Epidermal melanocyte (primary cell): ENCODE measurements around the gene FUT2.

Experiments used
- DNase-seq: peaks from one replicate; pipeline ENCODE4 v3.0.0; 2011; ENCODE audit warnings: low spot score; ENCODE audit not compliant: insufficient read length

Gene FUT2

DNA sequence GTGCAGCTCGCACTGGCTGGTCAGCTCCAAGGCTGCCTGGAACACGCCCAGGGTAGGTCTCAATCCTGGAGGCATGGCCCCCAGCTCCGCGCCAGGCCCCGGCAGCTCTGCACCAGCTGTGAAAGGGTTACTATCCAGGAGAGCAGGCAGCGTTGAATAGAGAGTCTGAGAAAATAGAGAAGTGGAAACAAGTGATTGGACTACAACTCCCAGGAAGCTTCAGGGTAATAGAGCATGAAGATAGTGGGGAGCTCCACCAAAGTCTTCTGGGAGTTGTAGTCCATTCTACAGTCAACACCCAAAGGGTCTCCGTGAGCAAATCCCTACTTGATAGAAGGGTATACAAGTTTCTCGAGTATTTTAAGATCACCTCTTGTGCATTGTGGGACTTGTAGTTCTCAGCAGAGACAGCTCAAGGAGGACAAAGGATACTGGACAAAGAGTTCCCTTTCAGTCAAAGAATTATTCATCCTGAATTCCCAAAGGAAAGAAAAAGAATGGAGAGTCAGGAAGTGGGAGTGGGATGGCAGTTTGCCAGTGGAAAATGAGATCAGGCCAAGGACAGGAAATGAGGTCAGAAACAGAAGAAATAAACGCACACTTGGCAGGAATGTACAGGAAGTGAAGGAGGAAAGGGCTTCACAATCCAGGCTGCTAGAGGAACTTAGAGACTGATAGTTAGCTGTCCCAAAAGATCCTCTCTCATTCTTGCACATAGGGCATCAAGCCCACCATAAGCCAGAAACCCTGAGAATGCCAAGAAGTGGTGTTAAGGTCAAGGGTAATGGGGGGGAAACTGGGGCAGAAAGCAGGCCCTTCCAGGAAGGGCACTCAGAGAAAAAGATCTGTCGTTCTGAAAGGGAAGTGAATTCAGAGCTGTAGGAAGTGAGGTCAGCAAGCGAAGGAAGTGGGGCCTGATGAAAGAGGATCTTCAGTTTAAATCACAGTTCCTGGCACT lies 29.3 kb downstream of the FUT2 start:
- DNase-seq, result peak; percentile 93

DNA sequence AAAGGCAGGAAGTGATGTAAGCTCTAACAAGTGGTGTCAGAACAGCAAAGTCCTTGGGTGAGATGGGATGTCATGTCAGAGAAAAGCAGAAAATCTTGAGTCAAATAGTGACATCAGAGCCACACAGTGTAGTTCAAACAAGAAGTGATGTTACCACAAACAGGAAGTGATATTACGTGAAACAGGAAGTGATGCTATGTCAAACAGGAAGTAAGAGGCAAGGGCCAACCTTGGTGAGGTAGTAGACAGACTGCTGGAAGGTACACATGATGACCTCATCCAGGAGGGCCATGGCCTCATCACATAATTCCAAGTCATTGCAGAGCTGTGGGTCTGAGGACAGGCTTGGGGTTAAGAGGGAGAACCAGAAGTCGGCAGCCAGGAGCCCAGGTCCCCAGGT lies 30.8 kb downstream of the FUT2 start:
- DNase-seq, result no peak

DNA sequence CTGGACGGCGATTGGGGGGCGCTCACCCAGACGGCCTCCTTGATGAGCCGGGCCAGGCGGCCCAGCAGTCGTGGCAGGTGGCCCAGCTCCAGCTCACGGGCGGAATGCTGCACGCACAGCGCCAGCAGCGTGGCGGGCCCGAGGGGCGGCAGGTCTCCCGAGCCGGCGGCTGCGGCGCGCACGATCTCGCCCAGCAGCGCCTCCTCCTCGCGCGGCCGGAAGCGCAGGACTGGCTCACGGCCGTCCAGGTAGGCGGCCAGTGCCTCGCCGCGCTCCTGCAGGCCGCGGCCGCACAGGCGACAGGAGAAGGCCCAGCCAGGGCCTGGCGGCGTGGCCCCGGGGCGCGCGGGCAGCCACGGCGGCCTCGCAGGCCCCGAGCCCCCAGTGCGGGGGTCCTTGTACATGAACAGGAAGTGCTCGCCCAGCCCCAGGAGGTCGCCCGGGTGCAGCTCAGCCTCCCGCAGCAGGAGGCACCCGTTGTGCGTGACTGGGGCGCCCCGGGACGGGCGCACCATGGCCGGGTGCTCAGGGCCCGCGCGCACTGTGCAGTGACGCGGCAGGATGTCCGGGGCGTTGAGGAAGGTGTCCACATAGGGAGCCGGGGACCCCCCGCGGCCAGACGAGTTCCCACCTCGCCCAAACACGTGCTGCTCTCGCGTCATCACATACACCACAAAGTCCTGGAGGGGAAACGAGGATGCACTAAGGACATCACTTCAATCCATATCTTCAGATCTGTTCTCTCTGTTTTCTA lies 33.3 kb downstream of the FUT2 start:
- DNase-seq, result no peak

DNA sequence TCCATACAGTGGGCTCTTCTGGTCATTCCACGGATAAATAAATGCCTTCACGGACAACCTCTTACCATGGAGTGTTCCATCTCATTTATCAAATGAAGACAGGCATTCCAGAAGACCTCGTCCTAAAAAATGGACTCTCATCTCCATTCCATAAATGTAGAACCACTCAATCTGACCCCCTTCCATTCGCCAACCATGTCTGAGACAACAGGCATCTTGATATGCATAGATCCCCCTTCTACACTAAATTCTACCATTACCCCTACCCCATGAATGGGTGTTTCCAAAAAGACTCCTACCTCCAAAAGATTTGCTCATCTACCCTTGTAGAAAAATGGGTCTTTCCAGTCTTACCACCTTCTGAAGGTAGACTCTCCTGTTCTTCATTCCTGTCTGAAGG lies 35.7 kb downstream of the FUT2 start:
- DNase-seq, result no peak

DNA sequence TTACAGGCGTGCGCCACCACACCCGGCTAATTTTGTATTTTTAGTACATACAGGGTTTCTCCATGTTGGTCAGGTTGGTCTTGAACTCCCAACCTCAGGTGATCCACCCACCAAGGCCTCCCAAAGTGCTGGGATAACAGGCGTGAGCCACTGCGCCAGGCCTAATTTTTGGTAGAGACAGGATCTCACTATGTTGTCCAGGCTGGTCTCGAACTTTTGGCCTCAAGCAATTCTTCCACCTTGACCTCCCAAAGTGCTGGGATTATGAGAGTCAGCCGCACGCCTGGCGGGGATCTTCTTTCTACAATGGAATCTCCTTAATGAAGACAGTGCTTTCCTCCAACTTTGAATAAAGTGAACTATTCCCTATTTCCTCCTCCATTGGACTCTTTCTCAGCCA lies 38.9 kb downstream of the FUT2 start:
- DNase-seq, result no peak

DNA sequence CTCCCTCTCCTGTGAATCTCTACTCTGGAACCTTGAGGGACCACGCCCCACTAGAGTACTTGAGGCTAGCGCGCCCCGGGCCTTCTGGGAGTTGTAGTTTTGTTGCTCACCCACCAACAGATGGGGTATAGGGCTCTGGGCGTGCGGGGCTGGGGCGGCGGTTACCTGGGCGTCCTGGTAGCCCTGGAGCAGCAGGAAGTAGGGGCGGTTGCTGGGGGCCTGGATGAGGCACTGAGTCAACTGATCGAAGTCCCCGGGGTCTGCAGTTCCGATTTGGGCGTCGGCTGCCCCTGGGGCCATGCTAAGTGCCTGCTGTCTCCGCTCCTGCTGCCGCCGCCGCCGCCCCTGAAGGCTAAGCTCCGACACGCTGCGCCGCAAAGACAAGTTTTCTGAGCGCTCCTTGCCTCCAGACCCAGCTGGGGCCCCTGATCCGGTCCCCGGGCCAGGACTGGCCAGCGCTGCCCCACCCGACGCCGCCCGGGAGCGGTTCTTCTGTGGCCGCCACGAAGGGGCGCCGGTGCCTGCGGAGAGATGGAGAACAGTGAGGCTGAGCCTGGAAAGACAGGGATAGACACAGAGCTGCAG lies 39.4 kb downstream of the FUT2 start:
- peak; percentile 55 for DNase-seq

DNA sequence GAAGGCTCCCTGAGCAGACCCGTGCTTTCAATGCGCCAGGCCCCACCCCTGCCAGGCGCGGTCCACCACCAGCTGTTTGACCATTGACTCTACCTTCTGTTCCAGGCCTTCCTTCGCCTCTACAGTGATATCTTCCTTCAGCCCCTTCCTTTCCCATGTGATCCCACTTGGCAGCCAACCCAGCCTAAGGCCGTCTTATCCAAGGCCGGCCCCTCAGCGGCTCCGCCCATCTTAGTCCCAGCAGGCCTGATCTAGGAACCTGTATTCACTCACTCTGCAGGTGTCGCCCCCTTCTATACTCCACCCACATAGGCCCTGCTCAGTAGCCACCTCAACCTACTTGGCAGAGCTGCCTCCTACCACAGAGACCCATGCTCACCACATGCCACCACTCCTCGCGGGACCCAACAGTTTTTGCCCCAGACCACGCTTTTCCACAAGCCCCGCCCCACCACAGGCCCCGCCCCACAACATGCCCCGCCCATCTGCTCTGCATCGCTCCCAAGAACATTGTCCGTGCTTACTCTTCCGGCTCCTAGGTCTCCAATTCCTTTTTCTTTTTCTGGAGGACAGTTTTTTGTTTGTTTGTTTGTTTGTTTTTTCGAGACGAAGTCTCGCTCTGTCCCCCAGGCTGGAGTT lies 41.7 kb downstream of the FUT2 start:
- no peak for DNase-seq

DNA sequence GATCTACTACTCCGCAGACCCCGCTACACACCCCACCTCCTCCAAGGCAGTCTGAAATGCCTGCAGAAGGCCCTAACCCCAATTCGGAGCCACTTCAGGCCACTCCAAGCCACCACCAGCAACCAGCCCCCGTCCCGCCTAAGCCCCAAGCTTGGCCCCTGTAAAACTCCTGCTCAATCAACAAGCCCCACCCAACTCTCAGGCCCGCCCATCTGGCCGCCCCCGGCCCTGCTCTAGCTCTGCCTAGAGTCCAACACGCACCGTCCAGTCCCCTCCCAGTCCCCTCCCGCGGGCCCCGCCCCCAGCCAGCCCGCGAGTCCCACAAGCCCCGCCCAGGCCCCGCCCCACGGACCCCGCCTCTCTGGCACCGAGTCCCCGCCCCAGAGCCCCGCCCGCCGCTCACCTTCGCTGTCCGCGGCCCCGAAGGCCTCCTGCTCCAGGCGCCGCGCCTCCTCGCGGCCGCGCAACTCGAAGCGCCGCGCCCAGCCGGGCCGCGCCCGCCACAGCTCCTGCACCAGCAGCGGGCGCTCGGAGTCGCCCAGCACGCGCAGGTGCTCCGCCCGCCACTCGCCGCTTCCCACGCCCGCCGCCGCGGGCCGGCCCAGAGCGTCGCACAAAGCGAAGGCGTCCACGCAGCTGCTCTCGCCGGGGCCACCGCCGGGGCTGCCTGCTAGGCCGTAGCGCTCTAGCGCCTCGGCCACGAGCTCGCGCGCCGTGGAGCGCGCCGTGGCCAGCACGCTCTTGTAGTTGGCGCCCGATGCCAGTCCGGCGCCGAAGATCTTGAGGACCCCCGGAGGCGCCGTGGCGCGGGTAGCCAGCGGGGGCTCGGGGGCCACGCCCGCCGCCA lies 43.0 kb downstream of the FUT2 start:
- peak; percentile 88 for DNase-seq

DNA sequence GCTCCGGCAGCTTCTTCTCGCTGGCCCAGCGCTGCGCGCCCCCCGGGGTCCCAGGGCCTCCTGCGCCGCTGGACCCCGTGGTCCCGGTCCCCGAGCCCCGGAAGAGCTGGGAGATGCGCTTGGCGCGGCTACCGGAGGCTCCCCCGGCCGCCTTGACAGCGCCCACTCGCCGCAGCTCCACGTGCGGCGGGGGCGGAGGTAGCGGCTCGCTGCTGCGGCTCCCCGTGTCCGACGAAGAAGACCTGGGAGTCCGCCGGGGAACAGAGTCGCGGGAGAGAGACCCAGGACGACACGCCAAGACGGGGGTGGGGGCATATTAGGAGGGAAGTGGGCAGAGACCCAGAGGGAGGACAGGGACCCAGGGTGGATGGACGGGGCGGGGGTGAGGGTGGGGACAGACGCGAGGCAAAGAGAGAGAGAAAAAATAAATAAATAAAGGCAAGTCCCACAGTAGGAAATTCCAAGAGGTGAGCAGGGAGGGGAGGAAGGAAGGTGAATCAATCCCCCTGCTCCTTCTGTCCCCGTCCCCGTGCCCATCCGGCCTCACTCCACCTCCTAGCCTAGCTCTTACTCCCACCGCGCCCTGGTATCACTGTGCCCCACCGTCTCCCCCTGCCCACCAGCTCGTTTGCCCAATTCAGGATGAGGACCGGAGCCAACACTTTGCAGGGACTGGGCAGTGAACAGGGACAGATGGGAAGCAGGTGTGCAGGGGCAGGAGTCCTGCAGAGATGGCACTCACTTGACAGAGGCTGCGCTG lies 43.8 kb downstream of the FUT2 start:
- peak; percentile 7 for DNase-seq

DNA sequence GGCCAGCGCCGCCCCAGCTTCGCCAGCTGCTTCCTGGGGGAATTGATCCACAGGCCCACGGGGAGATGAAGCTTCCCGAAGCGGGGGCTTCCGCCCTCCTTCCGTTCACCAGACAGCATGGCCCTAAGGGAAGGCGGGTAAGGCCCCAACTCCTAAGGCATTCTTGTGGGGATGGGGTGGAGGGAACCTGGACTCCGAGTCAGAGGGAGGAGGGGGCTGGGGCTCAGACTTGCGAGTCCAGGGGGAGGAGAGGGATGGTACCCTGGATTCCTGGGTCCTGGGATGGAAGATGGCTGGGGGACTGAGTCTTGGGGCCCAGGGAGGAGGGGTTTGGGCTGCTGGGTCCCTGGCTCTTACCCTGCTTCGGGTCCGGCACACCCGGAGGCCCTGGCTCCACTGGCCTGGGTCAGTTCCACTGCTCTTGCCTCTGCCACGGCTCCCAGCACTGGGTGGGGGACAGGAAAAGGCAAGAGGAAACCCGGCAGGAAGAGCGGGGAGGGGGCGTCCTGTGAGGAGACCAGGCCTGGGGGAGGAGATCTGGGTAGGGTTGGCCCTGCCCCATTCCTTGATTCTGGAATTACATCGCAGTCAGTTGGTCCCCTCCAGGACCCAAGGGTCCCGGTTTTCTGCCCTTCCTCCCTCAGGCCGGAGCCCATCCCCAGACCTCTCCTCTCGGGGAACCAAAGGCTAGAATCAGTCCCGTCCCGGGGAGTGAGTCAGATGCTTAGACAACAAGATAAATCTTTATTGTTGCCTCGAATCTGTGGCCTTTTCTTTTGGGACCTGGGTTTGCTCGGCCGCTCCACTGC lies 44.6 kb downstream of the FUT2 start, which contains the start of gene RASIP1:
Gene RASIP1, minus strand, starts transcription at position 447 of the 809 bp plus-strand sequence. Its CDS starts 328 bp downstream, at position 119.
- DNase-seq, result peak; percentile 5

DNA sequence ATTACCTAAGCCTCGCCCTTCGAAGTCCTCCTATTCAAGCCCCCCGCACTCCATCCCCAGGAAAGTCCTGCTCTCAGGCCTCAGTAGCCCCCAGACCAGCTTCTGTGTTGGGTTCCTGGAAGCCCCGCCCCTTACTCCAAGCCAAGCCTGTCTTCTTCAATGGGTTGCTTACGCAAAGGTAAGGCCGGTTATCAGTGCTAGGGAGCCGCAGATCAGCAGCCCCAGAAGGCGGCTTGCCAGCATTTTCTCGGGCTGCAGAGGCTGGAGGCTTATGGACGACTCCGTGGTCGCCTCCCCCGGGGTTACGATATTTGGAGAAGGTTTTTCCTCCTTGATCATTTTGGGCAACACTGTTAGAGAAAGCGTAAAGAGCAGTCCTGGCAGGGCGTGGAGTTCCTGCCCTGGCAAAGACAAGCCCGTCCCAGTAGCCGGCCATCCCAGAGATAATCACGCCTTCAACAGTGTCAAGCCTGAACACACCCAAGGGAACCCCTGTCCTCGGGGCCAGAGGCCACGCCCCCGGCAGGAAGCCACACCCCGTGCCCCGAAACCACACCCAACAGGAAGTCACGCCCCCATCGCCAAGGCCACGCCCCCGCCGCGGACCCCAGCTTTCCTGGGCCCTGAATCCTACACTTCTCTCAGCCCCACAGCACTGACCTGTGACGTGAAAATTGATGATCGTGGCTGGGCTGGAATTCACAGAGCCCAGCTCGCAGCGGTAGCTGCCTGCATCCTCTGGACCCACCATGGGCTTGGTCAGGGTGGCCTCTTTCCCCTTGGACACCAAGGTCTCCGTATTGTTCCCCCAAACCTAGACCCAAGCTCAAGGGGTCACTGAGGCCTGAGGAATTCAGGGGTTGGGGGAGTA lies 45.6 kb downstream of the FUT2 start:
- DNase-seq, result no peak

DNA sequence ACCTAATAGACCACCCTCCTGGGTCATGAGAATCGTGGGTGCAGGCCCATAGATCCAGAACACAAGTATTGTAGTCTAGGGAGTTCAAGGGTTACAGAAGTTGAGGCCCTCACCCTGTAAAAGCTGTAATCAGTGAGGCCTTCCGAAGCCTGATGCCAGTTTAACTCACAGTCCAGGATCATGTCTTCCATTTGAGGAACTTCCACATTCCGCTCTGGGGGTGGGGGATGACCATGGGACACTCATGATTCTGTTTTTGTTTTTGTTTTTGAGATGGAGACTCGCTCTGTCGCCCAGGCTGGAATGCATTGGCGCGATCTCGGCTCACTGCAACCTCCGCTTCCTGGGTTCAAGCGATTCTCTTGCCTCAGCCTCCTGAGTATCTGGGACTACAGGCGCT lies 46.3 kb downstream of the FUT2 start:
- DNase-seq, result no peak

DNA sequence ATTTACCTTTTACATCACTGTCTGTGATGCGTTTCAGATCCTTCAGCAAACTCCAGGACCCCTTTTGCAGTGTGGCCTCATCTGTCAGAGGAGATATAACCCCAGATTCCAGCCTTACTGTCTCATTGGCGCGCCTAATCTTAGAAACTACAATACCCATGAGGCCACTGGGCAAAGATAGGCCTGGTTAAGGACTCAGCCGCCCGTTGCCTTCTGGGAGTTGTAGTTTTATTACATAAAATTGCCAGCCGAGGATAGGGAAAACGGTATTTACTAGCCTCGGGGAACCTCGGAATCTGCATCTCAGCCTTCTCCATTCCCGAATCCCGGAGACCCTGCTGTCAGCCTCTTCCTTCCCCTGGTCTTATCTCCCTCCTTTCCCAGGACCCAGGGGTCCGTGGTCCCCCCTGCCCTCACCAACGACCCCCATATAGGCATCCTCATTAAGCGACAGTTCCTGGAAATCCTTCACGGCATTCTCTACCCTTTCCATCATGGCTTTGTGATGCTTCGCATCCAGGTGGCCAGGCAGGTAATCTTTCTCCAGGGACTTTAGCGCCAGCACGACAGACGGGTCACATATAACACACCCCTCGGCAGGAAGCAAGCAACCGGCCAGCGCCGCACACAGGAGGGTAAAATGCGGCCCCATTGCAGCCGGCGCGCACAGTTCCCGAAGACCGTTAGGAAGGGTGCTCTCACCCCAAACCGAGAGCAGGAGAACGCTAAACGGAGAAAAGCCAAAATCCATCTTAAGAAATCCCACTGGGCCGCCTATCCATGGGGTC lies 49.6 kb downstream of the FUT2 start:
- peak; percentile 68 for DNase-seq

DNA sequence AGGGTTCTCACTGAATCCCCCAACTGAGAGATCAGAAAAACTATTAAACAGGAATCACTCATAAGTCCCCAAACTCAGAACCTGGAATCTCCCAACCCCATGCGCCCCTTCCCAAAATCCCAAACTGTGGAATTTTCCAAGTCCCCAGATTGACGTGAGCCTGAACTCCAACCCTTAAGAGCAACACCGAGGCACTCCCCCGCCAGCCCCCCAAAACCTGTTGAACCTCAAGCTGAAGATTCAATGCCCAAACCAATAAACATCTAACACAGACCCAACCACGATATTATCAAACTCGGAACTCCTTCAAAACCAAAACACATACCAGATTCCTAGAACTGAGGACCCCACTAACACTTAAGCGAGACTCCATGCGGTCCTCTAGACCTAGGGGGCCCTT lies 50.3 kb downstream of the FUT2 start:
- no peak for DNase-seq

DNA sequence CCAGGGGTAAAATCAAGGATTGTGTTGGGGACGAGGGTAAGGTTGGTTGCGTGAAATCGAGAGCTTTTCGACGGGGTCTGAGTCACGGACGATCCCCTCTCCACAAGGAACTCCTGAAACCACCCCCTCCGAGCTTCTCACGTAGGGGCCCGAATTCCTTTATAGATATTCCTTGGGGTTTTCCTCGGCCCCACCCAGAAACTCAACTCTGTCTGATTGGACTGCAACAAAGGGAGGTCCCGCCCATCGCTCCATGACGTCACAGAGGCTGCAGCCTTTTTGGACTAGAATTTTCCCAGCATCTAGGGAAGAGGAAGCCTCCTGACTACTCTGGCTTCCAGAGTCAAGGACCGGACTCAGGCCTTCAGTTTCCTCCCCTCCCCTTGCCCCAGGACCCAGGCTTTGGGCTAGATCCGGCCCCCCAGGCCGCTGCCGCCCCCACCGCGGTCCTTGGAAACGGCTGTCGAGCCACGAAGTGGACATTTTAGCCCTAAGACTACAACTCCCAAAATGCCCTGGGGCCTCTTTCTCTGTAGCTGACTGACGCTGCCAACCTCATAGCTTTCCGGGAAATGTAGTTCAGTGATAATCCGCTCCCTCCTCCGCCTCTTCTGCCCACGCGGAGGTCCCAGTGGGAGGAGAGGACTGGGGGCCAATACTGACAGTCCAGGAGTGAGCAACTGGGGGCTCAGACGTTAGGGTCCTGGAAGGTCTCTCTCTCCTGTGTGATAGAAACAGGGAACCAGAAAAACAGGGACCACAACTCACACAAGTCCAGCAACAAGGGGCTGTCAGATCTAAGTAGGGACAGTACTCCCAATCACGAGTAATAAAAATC lies 51.2 kb downstream of the FUT2 start, which contains the start of gene IZUMO1:
Gene IZUMO1, minus strand, starts transcription at position 172 of the 838 bp plus-strand sequence. CDS start 1,050 bp downstream, outside the sequence.
- DNase-seq, result peak; percentile 98

DNA sequence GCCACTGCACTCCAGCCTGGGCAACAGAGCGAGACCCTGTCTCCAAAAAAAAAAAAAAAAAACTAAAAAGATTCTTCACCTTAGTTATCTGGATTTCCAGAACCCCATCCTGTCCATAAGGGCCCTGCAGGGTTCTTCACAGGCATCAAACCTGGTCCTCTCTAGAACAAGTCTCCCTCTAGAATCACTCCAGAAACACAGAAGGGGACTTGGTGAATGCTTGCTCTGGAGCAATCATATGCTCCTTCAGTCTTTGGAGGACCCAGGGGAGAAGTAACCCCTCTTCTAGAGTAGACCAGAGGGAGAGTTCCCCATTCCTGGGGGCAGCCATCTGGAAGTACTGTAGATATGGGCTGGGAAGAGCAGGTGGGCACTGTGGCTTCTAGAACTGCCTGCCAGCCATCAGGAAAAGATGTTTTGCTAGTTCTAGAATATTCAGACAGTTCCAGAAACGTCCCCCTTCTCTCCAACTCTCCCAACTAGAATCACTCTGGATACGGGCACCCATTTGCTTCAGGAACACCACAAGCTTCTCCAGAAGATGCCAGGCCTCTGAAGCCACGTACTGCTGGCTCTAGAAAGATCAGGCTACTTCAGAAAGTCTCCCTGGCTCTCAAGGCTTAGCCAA lies 53.9 kb downstream of the FUT2 start:
- DNase-seq, result no peak
